ENCODE measurements around the gene KLRG1. TPM values are rescaled to one million over a fixed set of nuclear protein-coding genes. Genes with fewer than 3 reads are reported as not detected.

The KLRG1 gene
- total RNA-seq, 1 donor from 2014 or later = 0.17 TPM

DNA sequence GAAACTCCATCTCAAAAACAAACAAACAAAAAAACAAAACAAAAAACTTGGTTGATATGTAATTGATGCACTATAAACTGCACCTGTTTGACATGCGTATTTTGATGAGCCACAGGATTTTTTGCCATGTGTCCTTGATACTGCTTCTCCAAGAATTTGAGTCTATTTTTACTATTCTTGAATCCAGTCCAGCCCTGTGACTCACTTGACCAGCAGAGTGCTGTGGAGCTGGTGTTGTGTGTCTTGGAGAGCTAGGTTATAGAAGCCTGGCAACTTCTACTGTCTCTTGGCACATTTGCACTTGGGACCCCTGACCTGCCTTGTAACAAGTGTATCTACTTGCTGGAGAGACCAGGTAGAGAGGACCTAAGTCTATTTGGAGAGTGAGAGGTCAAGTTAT is 52.0 kb downstream of the KLRG1 start:
- peaks cover 30% of the 10 kb centered on the region for H3K27me3 Mint-ChIP-seq (ENCODE audit: low read depth)
- TF ChIP-seq, protein P1, sequence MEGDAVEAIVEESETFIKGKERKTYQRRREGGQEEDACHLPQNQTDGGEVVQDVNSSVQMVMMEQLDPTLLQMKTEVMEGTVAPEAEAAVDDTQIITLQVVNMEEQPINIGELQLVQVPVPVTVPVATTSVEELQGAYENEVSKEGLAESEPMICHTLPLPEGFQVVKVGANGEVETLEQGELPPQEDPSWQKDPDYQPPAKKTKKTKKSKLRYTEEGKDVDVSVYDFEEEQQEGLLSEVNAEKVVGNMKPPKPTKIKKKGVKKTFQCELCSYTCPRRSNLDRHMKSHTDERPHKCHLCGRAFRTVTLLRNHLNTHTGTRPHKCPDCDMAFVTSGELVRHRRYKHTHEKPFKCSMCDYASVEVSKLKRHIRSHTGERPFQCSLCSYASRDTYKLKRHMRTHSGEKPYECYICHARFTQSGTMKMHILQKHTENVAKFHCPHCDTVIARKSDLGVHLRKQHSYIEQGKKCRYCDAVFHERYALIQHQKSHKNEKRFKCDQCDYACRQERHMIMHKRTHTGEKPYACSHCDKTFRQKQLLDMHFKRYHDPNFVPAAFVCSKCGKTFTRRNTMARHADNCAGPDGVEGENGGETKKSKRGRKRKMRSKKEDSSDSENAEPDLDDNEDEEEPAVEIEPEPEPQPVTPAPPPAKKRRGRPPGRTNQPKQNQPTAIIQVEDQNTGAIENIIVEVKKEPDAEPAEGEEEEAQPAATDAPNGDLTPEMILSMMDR (IDR thresholded peaks at IDR 0.05) = no peak
- no peaks in the 10 kb centered on the region for H3K9me3 Mint-ChIP-seq (ENCODE audit: low read depth)
- no peak overlapping the region for H3K4me3 Mint-ChIP-seq (ENCODE audit: unreplicated experiment)
- no peaks in the 10 kb centered on the region for H3K36me3 Mint-ChIP-seq (ENCODE audit: low read depth)
- no peak for DNase-seq (ENCODE audit: low spot score)
- peaks cover 7% of the 10 kb centered on the region for H3K4me1 Mint-ChIP-seq (ENCODE audit: low read depth)
- no peak overlapping the region for H3K27ac Mint-ChIP-seq (ENCODE audit: unreplicated experiment)

DNA sequence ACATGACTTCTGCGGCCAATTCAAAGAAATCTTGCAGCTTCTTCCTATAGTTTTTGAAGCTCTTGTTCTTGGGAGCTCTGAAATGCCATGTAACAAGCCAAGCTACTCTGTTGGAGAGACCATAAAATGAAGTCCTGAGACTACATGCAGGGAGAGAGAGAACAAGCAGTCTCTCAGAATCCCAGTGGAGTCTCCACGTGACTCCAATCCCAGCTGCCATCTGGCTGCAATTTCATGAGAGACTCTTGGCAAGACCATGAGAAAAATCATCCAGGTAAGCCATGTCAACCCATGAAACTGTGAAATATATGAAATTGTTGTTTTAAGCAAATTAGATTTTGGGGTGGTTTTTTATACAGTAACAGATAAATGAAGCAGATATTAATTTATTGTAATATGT is 54.4 kb downstream of the KLRG1 start:
- Mint-ChIP-seq H3K4me3 (ENCODE audit: unreplicated experiment) (no peak overlapping the region), H3K9me3 (ENCODE audit: low read depth) (no peaks in the 10 kb centered on the region), H3K4me1 (ENCODE audit: low read depth) (peaks cover 7% of the 10 kb centered on the region), H3K27ac (ENCODE audit: unreplicated experiment) (no peak overlapping the region), H3K36me3 (ENCODE audit: low read depth) (no peaks in the 10 kb centered on the region), H3K27me3 (ENCODE audit: low read depth) (peaks cover 27% of the 10 kb centered on the region)
- TF ChIP-seq, protein P1 (IDR thresholded peaks at IDR 0.05) = no peak
- no peak for DNase-seq (ENCODE audit: low spot score)

DNA sequence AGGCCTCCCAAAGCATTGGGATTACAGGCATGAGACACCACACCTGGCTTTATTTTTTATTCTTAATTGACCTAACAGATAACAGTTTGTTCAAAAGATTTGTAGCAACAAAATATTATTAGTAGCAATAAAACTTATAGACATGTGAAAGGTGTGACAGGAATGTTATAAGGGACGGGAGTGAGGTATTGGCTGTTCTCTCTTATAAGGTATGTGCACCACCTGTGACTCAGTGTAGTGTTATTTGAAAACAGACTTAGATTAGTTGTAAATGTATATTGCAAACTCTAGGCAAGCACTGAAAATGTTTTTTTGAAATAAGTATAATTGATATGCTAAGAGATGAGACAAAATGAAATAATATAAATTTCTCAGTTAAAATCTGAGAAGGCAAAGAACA is 57.8 kb downstream of the KLRG1 start:
- H3K4me1 Mint-ChIP-seq (ENCODE audit: low read depth) = no peaks in the 10 kb centered on the region
- no peak for DNase-seq (ENCODE audit: low spot score)
- H3K9me3 Mint-ChIP-seq (ENCODE audit: low read depth) = no peaks in the 10 kb centered on the region
- H3K36me3 Mint-ChIP-seq (ENCODE audit: low read depth) = no peaks in the 10 kb centered on the region
- no peak overlapping the region for H3K27ac Mint-ChIP-seq (ENCODE audit: unreplicated experiment)
- H3K4me3 Mint-ChIP-seq (ENCODE audit: unreplicated experiment) = no peak overlapping the region
- TF ChIP-seq, protein P1 (IDR thresholded peaks at IDR 0.05) = no peak
- peaks cover 25% of the 10 kb centered on the region for H3K27me3 Mint-ChIP-seq (ENCODE audit: low read depth)

DNA sequence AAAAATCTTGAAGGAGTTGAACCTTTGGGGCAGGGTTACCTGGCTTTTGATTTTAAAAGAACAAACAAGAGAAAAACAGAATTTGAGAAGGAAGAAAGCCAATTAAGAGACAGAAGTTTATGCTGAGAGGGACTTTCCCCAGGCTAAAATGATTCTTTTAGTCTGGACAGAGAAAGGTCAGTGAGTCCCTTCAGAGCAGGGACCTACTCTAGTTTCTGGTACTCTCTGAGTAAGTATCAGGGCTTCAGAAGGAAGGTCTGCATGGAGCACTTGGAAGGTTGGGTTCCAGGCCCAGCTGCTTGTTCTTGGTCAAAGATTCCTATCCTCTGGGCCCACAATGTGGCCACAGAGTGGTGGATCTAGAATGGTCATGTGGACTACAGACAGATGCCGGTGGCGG is 59.6 kb downstream of the KLRG1 start:
- TF ChIP-seq, protein P1 (IDR thresholded peaks at IDR 0.05) = no peak
- no peak for DNase-seq (ENCODE audit: low spot score)
- Mint-ChIP-seq H3K4me3 (ENCODE audit: unreplicated experiment) (no peak overlapping the region), H3K36me3 (ENCODE audit: low read depth) (no peaks in the 10 kb centered on the region), H3K9me3 (ENCODE audit: low read depth) (no peaks in the 10 kb centered on the region), H3K27ac (ENCODE audit: unreplicated experiment) (no peak overlapping the region), H3K27me3 (ENCODE audit: low read depth) (peaks cover 27% of the 10 kb centered on the region), H3K4me1 (ENCODE audit: low read depth) (no peaks in the 10 kb centered on the region)

DNA sequence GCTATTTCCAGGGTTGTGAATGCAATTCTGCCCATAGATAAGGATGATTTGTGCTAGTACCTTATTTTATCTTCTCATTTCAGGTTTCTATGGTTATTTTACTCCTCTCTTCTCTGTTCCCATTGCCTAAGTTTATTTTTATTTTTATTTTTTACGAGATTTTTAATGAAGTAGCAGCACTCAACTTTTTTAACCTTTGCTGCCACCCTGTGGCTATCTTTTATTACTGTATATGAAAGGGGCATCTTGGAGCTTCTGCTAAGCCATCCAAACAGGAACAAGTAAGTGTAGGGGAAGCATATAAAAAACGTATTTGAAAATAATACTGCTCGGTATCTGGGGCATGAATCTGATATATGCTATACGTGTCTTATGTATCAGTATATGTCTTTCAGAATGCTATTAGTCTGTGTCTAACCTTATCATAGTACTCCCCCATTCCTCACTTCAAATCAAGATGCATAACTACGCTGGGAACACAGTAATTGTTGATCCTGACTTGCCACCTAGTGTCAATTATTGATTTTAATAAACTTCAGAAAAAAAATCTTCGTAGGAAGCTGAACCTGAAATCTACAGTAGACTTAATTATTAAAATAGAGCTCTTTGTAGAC is 60.3 kb downstream of the KLRG1 start:
- H3K9me3 Mint-ChIP-seq (ENCODE audit: low read depth) = no peaks in the 10 kb centered on the region
- no peak overlapping the region for H3K4me3 Mint-ChIP-seq (ENCODE audit: unreplicated experiment)
- H3K4me1 Mint-ChIP-seq (ENCODE audit: low read depth) = no peaks in the 10 kb centered on the region
- DNase-seq (ENCODE audit: low spot score) = no peak
- H3K36me3 Mint-ChIP-seq (ENCODE audit: low read depth) = no peaks in the 10 kb centered on the region
- TF ChIP-seq, protein P1 (IDR thresholded peaks at IDR 0.05) = peak; percentile 85
- H3K27ac Mint-ChIP-seq (ENCODE audit: unreplicated experiment) = no peak overlapping the region
- peaks cover 26% of the 10 kb centered on the region for H3K27me3 Mint-ChIP-seq (ENCODE audit: low read depth)

All from chondrocyte (in vitro differentiated cells).